Prostate gland (tissue), 2 donors: ENCODE measurements around the gene LRRC73.

Experiments used
- CTCF ChIP-seq, 4 experiments: fragments of 200-600 bp in 2 of 4; fragments of 450-650 bp in 2 of 4; sonication (generic) in 2 of 4; IDR thresholded peaks; 1 replicate in 3 of 4; 2 replicates in 1 of 4; pipeline ENCODE4 v1.5.1; 2016 to 2019; ENCODE audit warnings: antibody characterized with exemption in 4 of 4, mild to moderate bottlenecking in 2 of 4, moderate library complexity in 2 of 4
- POLR2AphosphoS5 ChIP-seq: sonication (generic); formaldehyde crosslinking; IDR thresholded peaks from one replicate; pipeline ENCODE4 v1.6.1; 2017; ENCODE audit warnings: antibody characterized with exemption

GRCh38 chr6:43467752-43468151, 42.4 kb downstream of the LRRC73 start:
- TF ChIP-seq CTCF (IDR thresholded peaks at IDR 0.05) (no peak), POLR2AphosphoS5 (no peak)
